ENCODE data around the gene UNC45A. TPM values are rescaled to one million over a fixed set of nuclear protein-coding genes. Genes with fewer than 3 reads are reported as not detected.

UNC45A gene
- total RNA-seq, 4 donors from 2014 or later, result 63.7 to 116 (median 100) TPM

DNA sequence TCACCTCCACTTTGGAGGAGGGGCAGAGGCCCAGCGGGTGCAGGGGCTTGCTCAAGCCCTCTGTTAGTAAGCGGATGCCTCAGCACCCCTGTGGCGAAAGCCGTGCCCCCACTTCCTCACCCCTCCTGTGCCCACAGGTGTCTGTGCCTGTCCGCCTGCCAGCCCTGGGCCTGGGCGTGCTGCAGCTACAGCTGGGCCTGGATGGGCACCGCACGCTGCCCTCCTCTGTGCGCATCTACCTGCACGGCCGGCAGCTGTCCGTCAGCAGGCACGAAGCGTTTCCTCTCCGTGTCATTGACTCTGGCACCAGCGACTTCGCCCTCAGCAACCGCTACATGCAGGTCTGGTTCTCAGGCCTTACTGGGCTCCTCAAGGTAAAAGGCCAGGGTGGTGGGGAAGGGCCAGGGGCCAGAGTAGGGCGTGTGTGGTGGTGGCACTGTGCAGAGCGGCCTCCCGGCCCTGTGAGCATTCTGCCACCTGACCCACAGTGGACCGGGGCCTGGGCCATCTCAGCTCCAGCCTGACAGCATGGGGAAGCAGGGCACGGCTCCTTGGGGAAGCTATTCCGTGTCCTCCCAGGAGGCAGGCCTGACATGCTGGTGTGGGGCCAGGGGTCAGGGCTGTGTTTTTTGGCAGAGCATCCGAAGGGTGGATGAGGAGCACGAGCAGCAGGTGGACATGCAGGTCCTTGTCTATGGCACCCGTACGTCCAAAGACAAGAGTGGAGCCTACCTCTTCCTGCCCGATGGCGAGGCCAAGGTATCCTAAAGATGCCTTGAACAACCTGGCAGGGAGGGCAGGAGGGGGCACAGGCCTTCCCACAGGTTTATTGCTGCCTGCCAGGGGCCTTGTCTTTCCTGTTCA, 22.9 kb upstream of the UNC45A start:
- H3K36me3 ChIP-seq, result peaks cover 0 to 100% of the 10 kb centered on the region in 2 donors
- WGBS, 2 donors (ENCODE audit: low coverage in 1 of 2), result 92% methylated on average over 2 of the region's 30 CpGs; no CpG with 5 or more reads in 1 of the 2 donors

DNA sequence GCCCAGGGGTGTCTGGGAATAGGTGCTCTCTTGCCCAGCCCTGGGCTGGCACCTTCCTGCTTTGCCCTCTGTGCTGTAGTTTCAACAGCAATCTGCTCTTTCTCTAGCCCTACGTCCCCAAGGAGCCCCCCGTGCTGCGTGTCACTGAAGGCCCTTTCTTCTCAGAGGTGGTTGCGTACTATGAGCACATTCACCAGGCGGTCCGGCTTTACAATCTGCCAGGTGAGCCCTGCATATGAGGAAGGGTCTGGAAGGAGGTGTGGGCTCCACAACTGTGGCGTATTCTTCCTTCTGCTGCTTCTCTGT, 22.4 kb upstream of the UNC45A start:
- no peak overlapping the region for H3K4me3 ChIP-seq
- TF ChIP-seq EP300 (IDR thresholded peaks at IDR 0.05), result no peak
- TF ChIP-seq, protein P1, sequence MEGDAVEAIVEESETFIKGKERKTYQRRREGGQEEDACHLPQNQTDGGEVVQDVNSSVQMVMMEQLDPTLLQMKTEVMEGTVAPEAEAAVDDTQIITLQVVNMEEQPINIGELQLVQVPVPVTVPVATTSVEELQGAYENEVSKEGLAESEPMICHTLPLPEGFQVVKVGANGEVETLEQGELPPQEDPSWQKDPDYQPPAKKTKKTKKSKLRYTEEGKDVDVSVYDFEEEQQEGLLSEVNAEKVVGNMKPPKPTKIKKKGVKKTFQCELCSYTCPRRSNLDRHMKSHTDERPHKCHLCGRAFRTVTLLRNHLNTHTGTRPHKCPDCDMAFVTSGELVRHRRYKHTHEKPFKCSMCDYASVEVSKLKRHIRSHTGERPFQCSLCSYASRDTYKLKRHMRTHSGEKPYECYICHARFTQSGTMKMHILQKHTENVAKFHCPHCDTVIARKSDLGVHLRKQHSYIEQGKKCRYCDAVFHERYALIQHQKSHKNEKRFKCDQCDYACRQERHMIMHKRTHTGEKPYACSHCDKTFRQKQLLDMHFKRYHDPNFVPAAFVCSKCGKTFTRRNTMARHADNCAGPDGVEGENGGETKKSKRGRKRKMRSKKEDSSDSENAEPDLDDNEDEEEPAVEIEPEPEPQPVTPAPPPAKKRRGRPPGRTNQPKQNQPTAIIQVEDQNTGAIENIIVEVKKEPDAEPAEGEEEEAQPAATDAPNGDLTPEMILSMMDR (IDR thresholded peaks at IDR 0.05), result no peak
- TF ChIP-seq POLR2AphosphoS5 (IDR thresholded peaks at IDR 0.05), result no peak
- no peak for TF ChIP-seq POLR2A (IDR thresholded peaks at IDR 0.05)
- no peak for ATAC-seq
- H3K27ac ChIP-seq, result no peak overlapping the region
- H3K9me3 ChIP-seq, result no peaks in the 10 kb centered on the region
- peaks cover 0 to 100% of the 10 kb centered on the region in 2 donors for H3K36me3 ChIP-seq
- WGBS, 2 donors (ENCODE audit: low coverage in 1 of 2), result 83 to 87% methylated on average over 2 to 3 of the region's 7 CpGs
- H3K27me3 ChIP-seq, result no peaks in the 10 kb centered on the region
- peaks cover 0 to 13% (median 0%) of the 10 kb centered on the region in 3 donors for H3K4me1 ChIP-seq

More for the DNA sequence above, 22.9 kb upstream of the UNC45A start:
- ATAC-seq, result no peak
- no peaks in the 10 kb centered on the region for H3K9me3 ChIP-seq
- no peaks in the 10 kb centered on the region for H3K27me3 ChIP-seq
- no peak overlapping the region for H3K4me3 ChIP-seq
- H3K4me1 ChIP-seq, result peaks cover 0 to 18% (median 0%) of the 10 kb centered on the region in 3 donors
- H3K27ac ChIP-seq, result no peak overlapping the region
- TF ChIP-seq, protein P1 (IDR thresholded peaks at IDR 0.05), result no peak
- TF ChIP-seq POLR2A (IDR thresholded peaks at IDR 0.05) (no peak), POLR2AphosphoS5 (IDR thresholded peaks at IDR 0.05) (no peak), EP300 (IDR thresholded peaks at IDR 0.05) (no peak)

DNA sequence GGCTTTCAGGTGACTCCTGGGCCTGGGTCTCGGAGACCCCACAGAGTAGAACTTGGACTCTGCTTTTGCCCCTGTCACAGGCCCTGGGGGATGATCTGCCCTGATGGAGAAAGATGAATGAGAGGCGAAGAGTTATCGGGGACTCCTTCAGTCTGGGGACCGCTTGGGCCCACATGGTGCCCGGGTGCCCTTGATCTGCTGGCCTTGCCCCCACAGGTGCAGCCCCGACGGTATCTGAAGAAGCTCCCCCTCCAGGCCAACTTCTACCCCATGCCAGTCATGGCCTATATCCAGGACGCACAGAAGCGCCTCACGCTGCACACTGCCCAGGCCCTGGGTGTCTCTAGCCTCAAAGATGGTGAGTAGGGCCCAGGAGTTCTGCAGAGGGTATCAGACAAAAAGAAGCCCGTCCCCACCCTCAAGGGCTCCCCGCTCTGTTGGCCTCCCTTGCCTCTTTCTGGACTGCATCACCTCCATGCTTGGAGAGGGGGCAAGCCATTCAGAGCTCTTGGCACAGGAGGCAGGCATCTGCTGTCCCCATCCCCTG, 21.6 kb upstream of the UNC45A start:
- H3K27me3 ChIP-seq, result no peaks in the 10 kb centered on the region
- H3K4me1 ChIP-seq, result peaks cover 0 to 7% (median 0%) of the 10 kb centered on the region in 3 donors
- ATAC-seq, result no peak
- no peak overlapping the region for H3K27ac ChIP-seq
- H3K9me3 ChIP-seq, result no peaks in the 10 kb centered on the region
- H3K4me3 ChIP-seq, result no peak overlapping the region
- TF ChIP-seq EP300 (IDR thresholded peaks at IDR 0.05) (no peak), POLR2AphosphoS5 (IDR thresholded peaks at IDR 0.05) (no peak), POLR2A (IDR thresholded peaks at IDR 0.05) (no peak)
- TF ChIP-seq, protein P1 (IDR thresholded peaks at IDR 0.05), result no peak
- H3K36me3 ChIP-seq, result peaks cover 0 to 100% of the 10 kb centered on the region in 2 donors
- no CpG with 5 or more reads among the region's 12 CpGs for WGBS, 2 donors (ENCODE audit: low coverage in 1 of 2)

DNA sequence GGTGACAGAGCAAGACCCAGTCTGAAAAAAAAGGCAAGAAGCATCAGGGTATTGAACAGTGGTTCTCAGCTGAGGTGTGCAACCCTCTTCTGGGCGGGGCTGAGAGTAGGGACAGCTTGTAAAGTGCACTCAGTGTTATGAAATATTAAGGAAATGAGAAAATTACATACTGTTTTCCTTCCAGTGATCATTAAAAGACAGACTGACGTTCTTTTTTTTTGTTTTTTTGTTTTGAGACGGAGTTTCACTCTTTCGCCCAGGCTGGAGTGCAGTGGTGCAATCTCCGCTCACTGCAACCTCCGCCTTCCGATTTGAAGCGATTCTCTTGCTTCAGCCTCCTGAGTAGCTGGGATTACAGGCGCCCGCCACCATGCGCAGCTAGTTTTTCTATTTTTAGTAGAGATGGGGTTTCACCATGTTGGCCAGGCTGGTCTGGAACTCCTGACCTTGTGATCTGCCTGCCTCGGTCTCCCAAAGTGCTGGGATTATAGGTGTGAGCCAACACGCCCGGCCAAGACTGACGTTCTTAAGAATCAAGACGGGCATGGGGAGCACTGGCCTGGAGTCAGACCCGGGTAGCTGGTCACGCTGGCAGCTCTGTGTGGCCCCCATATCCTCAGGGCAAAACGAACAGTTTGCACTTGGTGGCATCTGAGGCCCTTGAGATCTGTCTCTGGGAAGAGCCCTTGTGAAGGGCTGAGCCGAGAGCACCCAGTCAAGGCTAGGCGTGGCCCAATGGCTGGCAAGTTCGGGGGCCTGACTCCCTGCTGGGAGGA, 20.6 kb upstream of the UNC45A start:
- no peak for ATAC-seq
- H3K4me3 ChIP-seq, result no peak overlapping the region
- TF ChIP-seq POLR2A (IDR thresholded peaks at IDR 0.05) (no peak), EP300 (IDR thresholded peaks at IDR 0.05) (no peak)
- TF ChIP-seq, protein P1 (IDR thresholded peaks at IDR 0.05), result no peak
- H3K9me3 ChIP-seq, result no peaks in the 10 kb centered on the region
- no peaks in the 10 kb centered on the region for H3K27me3 ChIP-seq
- WGBS, 2 donors (ENCODE audit: low coverage in 1 of 2), result 76 to 86% methylated on average over 5 to 15 of the region's 22 CpGs
- no peak overlapping the region for H3K27ac ChIP-seq
- H3K36me3 ChIP-seq, result peaks cover 0 to 100% of the 10 kb centered on the region in 2 donors
- H3K4me1 ChIP-seq, result no peaks in the 10 kb centered on the region
